WI38 (cell line): ENCODE data around the gene CAPN5.

ENCODE experiments used
- H3K4me3 ChIP-seq: 2 replicates; pipeline ENCODE4 v1.5.1; 2011; ENCODE audit warnings: low read depth, mild to moderate bottlenecking, control low read depth, low read length
- CTCF ChIP-seq: IDR thresholded peaks from 2 replicates; pipeline ENCODE4 v1.5.1; 2012; ENCODE audit warnings: low read depth, mild to moderate bottlenecking, control low read depth, low read length

Gene CAPN5

GRCh38 chr11:77147668-77148321 is 81.0 kb downstream of the CAPN5 start:
- no peak for TF ChIP-seq CTCF
- no peak overlapping the region for H3K4me3 ChIP-seq

GRCh38 chr11:77148963-77149715 is 82.4 kb downstream of the CAPN5 start:
- no peak overlapping the region for H3K4me3 ChIP-seq
- TF ChIP-seq CTCF, result no peak

- no peak overlapping the region for H3K4me3 ChIP-seq
- TF ChIP-seq CTCF, result no peak
These were observed 83.1 kb downstream of the CAPN5 start for GRCh38 chr11:77149716-77150392.

- no peak overlapping the region for H3K4me3 ChIP-seq
- TF ChIP-seq CTCF, result no peak
These were observed 84.1 kb downstream of the CAPN5 start for GRCh38 chr11:77150836-77151235.

- TF ChIP-seq CTCF, result no peak
- H3K4me3 ChIP-seq, result no peak overlapping the region
These were observed 85.2 kb downstream of the CAPN5 start for GRCh38 chr11:77151804-77152509.

- TF ChIP-seq CTCF, result no peak
- H3K4me3 ChIP-seq, result no peak overlapping the region
These were observed 86.1 kb downstream of the CAPN5 start for GRCh38 chr11:77152846-77153245.
